ENCODE data around the gene EPC1. TPM values are rescaled to one million over a fixed set of nuclear protein-coding genes. Genes with fewer than 3 reads are reported as not detected.

The EPC1 gene
- total and polyA plus RNA-seq, 2 of the 8 experiments (the other 6 are each of a cell fraction or from before 2014, with no cell fraction given): 23.7 to 42.3 TPM

- no peak for TF ChIP-seq RBBP5 (IDR thresholded peaks at IDR 0.05; ENCODE audit: borderline replicate concordance, low read depth, low read length)
- TF ChIP-seq KDM4A (IDR thresholded peaks at IDR 0.05; ENCODE audit: low read depth, low read length, severe bottlenecking): no peak
- TF ChIP-seq ZNF274 (IDR thresholded peaks at IDR 0.05; ENCODE audit: borderline replicate concordance, extremely low read depth, low read length): no peak
- TF ChIP-seq GABPA (IDR thresholded peaks at IDR 0.05; ENCODE audit: borderline replicate concordance, insufficient read depth, low read length): no peak
- TF ChIP-seq SUZ12 (IDR thresholded peaks at IDR 0.05; ENCODE audit: low read length): no peak
- Histone ChIP-seq H2BK20ac (ENCODE audit: low read length) (no peak overlapping the region), H3K9me3 (ENCODE audit: insufficient read depth in 2 of 2, low read depth in 1 of 2, low read length in 1 of 2) (no peaks in the 10 kb centered on the region), H3K79me2 (ENCODE audit: control insufficient read depth in 1 of 2, insufficient read depth in 2 of 2, low read length in 2 of 2) (peaks cover 0 to 17% of the 10 kb centered on the region in 2 experiments; a peak in 2 of 4 replicates), H3K4ac (replicated peaks; ENCODE audit: insufficient read length, low read depth, low read length) (no peak overlapping the region), H2BK5ac (ENCODE audit: low read depth, low read length) (no peak overlapping the region), H3K9ac (replicated peaks in 1 of 4; ENCODE audit: extremely low read depth in 1 of 4, low read depth in 3 of 4, low read length in 3 of 4) (no peak overlapping the region), H4K5ac (ENCODE audit: insufficient read length, low read depth, low read length) (no peak overlapping the region), H3K27ac (ENCODE audit: low read depth, low read length) (no peak overlapping the region), H2BK120ac (replicated peaks; ENCODE audit: low read depth, low read length) (no peak overlapping the region), H3K4me1 (replicated peaks in 1 of 4; ENCODE audit: control insufficient read depth in 3 of 4, insufficient read depth in 4 of 4, low read length in 3 of 4) (peaks cover 0 to 10% (median 1%) of the 10 kb centered on the region in 4 experiments; a peak in 3 of 7 replicates), H3K27me3 (replicated peaks in 1 of 4; ENCODE audit: control insufficient read depth in 3 of 4, extremely low read depth in 1 of 4, insufficient read depth in 3 of 4, low read length in 3 of 4) (no peaks in the 10 kb centered on the region), H3K36me3 (ENCODE audit: control insufficient read depth in 2 of 4, insufficient read depth in 4 of 4, low read length in 3 of 4) (no peaks in the 10 kb centered on the region), H3K23me2 (ENCODE audit: low read depth, low read length) (no peaks in the 10 kb centered on the region), H3K4me2 (ENCODE audit: insufficient read depth in 1 of 2, low read depth in 2 of 2, low read length in 2 of 2) (no peak overlapping the region), H3K79me1 (ENCODE audit: low read depth, low read length) (no peaks in the 10 kb centered on the region; the same call in 1 of the 2 replicates), H4K8ac (ENCODE audit: extremely low read depth, insufficient read depth, low read length) (no peak overlapping the region), H2BK15ac (ENCODE audit: low read length) (no peak overlapping the region), H4K20me1 (replicated peaks in 1 of 2; ENCODE audit: control insufficient read depth in 1 of 2, insufficient read depth in 2 of 2, low read length in 2 of 2) (no peaks in the 10 kb centered on the region), H2AFZ (ENCODE audit: low read length) (no peak overlapping the region), H3K23ac (ENCODE audit: insufficient read length) (no peak overlapping the region), H2BK12ac (ENCODE audit: low read depth, low read length) (no peak overlapping the region), H2AK5ac (ENCODE audit: low read depth, low read length) (no peak overlapping the region), H3K4me3 (ENCODE audit: extremely low read depth in 1 of 4, insufficient read depth in 2 of 4, low read depth in 3 of 4, low read length in 4 of 4) (no peak overlapping the region), H3K18ac (ENCODE audit: extremely low read depth, low read length) (no peak overlapping the region), H3K14ac (ENCODE audit: insufficient read length) (no peak overlapping the region), H4K91ac (replicated peaks; ENCODE audit: insufficient read length, low read length) (no peak overlapping the region), H3K56ac (replicated peaks; ENCODE audit: insufficient read length, low read depth, low read length) (no peak overlapping the region)
- WGBS, 2 experiments (ENCODE audit: extremely low coverage in 1 of 2, insufficient coverage in 1 of 2, insufficient read length in 1 of 2, insufficient replicate concordance in 2 of 2, low coverage in 1 of 2, low lambda C conversion rate in 2 of 2, missing lambda C conversion rate in 1 of 2): 92% methylated on average over 6 of the region's 6 CpGs; no CpG with 5 or more reads in 1 of the 2 experiments
- ChIA-PET CTCF (ENCODE audit: partially characterized antibody) (interaction anchor here (0.8 to 1.6 kb wide), 4 partner anchors 15 to 106 kb away, joined by 3 to 6 read pairs (median 3); no protein-coding TSS in a partner anchor), POLR2A (ENCODE audit: partially characterized antibody) (interaction anchor here (2.0 to 2.8 kb wide), 2 partner anchors 15 to 16 kb away, joined by 7 read pairs; no protein-coding TSS in a partner anchor)
- DNase-seq (ENCODE audit: low read depth in 1 of 2, low spot score in 2 of 2) (no peak), FAIRE-seq (no peak)
These were observed 15.6 kb upstream of the EPC1 start for GRCh38 chr10:32362571-32362970.

Measured in H1 (cell line).